Upper lobe of left lung (tissue), 6 donors: ENCODE results near the gene ITPR1. TPM values are rescaled to one million over a fixed set of nuclear protein-coding genes. Genes with fewer than 3 reads are reported as not detected.

ENCODE experiments used
- ATAC-seq, 2 donors: fragments of 200-7000 bp; cut with Tn5 transposase; one replicate each; pipeline ENCODE4 v1.9.1; 2022; ENCODE audit warnings: mild to moderate bottlenecking in 2 of 2, moderate library complexity in 2 of 2; ENCODE audit not compliant: low FRiP score in 2 of 2
- DNase-seq, 2 donors: peaks; one replicate each; pipeline ENCODE4 v3.0.0-alpha.2; 2019 to 2020
- H3K27ac ChIP-seq, 4 donors: fragments of 200-600 bp; sonication (generic); one replicate each; pipeline ENCODE4 v1.5.1; 2016 to 2019
- H3K27me3 ChIP-seq, 4 donors: fragments of 200-600 bp; sonication (generic); one replicate each; pipeline ENCODE4 v1.5.1; 2017 to 2019
- H3K36me3 ChIP-seq, 4 donors: fragments of 200-600 bp; sonication (generic); one replicate each; pipeline ENCODE4 v1.5.1; 2016 to 2019
- H3K4me1 ChIP-seq, 4 donors: fragments of 200-600 bp; sonication (generic); one replicate each; pipeline ENCODE4 v1.5.1; 2018 to 2019
- H3K4me3 ChIP-seq, 4 donors: fragments of 200-600 bp; sonication (generic); one replicate each; pipeline ENCODE4 v1.5.1; 2017 to 2019; ENCODE audit warnings: mild to moderate bottlenecking in 2 of 4, moderate library complexity in 1 of 4
- H3K9me3 ChIP-seq, 4 donors: fragments of 200-600 bp; sonication (generic); one replicate each; pipeline ENCODE4 v1.5.1; 2018 to 2019
- CTCF ChIP-seq, 6 experiments: fragments of 450-650 bp in 4 of 6; fragments of 200-600 bp in 2 of 6; sonication (generic) in 2 of 6; IDR thresholded peaks; one replicate each; pipeline ENCODE4 v1.5.1; 2016 to 2019; ENCODE audit warnings: antibody characterized with exemption in 6 of 6
- EP300 ChIP-seq, 4 donors: sonication (generic); formaldehyde crosslinking; IDR thresholded peaks; one replicate each; pipeline ENCODE4 v1.5.1; 2017; ENCODE audit warnings: antibody characterized with exemption in 4 of 4, control low read depth in 2 of 4
- POLR2A ChIP-seq, 4 donors: fragments of 450-650 bp; IDR thresholded peaks; one replicate each; pipeline ENCODE4 v1.5.1; 2016 to 2017; ENCODE audit warnings: antibody characterized with exemption in 4 of 4, mild to moderate bottlenecking in 2 of 4
- POLR2AphosphoS5 ChIP-seq, 2 donors: sonication (generic); formaldehyde crosslinking; IDR thresholded peaks; one replicate each; pipeline ENCODE4 v1.5.1; 2017; ENCODE audit warnings: antibody characterized with exemption in 2 of 2
- WGBS, 2 donors: methylation state at CpG; one replicate each; pipeline ENCODE4 v1.1.5; 2017 to 2018; 5-methylcytosine and 5-hydroxymethylcytosine counted together
- total RNA-seq, 6 donors: library from RNA; depleted of rRNA in 4 of 6; stranded (reverse); fragments of >200 nt in 4 of 6; gene quantifications; one replicate each; pipeline versions ENCODE4 v1.1.0 to v1.2.1, GENCODE V29; 2016 to 2021
- donor health status: DM: no; HTN: no; CAD: no; lungs with moderate emphysema.
- donor health status: DM: no; HTN: yes; CAD: no; lungs with severe emphysema.

The ITPR1 gene
- total RNA-seq, 6 donors from 2014 or later, result 55.5 to 136 (median 66.2) TPM

- ATAC-seq (no peak), DNase-seq (no peak)
- H3K27ac ChIP-seq, result no peak overlapping the region
- TF ChIP-seq EP300 (IDR thresholded peaks at IDR 0.05), result no peak
- TF ChIP-seq POLR2AphosphoS5 (IDR thresholded peaks at IDR 0.05), result no peak
- H3K4me3 ChIP-seq, result no peak overlapping the region
- no peaks in the 10 kb centered on the region for H3K4me1 ChIP-seq
- H3K36me3 ChIP-seq, result peaks cover 8 to 41% (median 17%) of the 10 kb centered on the region in 4 donors
- H3K9me3 ChIP-seq, result no peaks in the 10 kb centered on the region
- H3K27me3 ChIP-seq, result no peaks in the 10 kb centered on the region
These were observed 188.2 kb downstream of the ITPR1 start for GRCh38 chr3:4681301-4681700.

- WGBS, 2 donors, result 85 to 93% methylated on average over 1 of the region's 1 CpG
- peaks cover 8 to 53% (median 16%) of the 10 kb centered on the region in 4 donors for H3K36me3 ChIP-seq
- ATAC-seq, result no peak
These were observed 191.0 kb downstream of the ITPR1 start for GRCh38 chr3:4684117-4684516.

GRCh38 chr3:4684976-4685375, 191.8 kb downstream of the ITPR1 start:
- no peak overlapping the region for H3K27ac ChIP-seq
- DNase-seq (peak in 1 of 2 donors; percentile 58), ATAC-seq (no peak)
- H3K27me3 ChIP-seq, result no peaks in the 10 kb centered on the region
- H3K4me3 ChIP-seq, result no peak overlapping the region
- 96% methylated on average over 10 of the region's 10 CpGs for WGBS, 2 donors
- H3K9me3 ChIP-seq, result peaks cover 0 to 2% (median 0%) of the 10 kb centered on the region in 4 donors
- no peak for TF ChIP-seq EP300 (IDR thresholded peaks at IDR 0.05)
- no peak for TF ChIP-seq POLR2A (IDR thresholded peaks at IDR 0.05)
- TF ChIP-seq CTCF (IDR thresholded peaks at IDR 0.05), result no peak
- TF ChIP-seq POLR2AphosphoS5 (IDR thresholded peaks at IDR 0.05), result no peak
- peaks cover 0 to 4% (median 0%) of the 10 kb centered on the region in 4 donors for H3K4me1 ChIP-seq
- peaks cover 8 to 59% (median 19%) of the 10 kb centered on the region in 4 donors for H3K36me3 ChIP-seq

More at GRCh38 chr3:4684117-4684516, 191.0 kb downstream of the ITPR1 start:
- Histone ChIP-seq H3K4me3 (no peak overlapping the region), H3K9me3 (no peaks in the 10 kb centered on the region), H3K27me3 (no peaks in the 10 kb centered on the region), H3K27ac (no peak overlapping the region), H3K4me1 (peaks cover 0 to 4% (median 0%) of the 10 kb centered on the region in 4 donors)
- no peak for DNase-seq
- no peak for TF ChIP-seq CTCF (IDR thresholded peaks at IDR 0.05)
- TF ChIP-seq POLR2AphosphoS5 (IDR thresholded peaks at IDR 0.05), result no peak
- TF ChIP-seq POLR2A (IDR thresholded peaks at IDR 0.05), result no peak
- no peak for TF ChIP-seq EP300 (IDR thresholded peaks at IDR 0.05)

GRCh38 chr3:4685673-4686345, 192.7 kb downstream of the ITPR1 start:
- Histone ChIP-seq H3K36me3 (peaks cover 8 to 63% (median 20%) of the 10 kb centered on the region in 4 donors), H3K4me3 (no peak overlapping the region), H3K4me1 (peaks cover 0 to 4% (median 0%) of the 10 kb centered on the region in 4 donors), H3K27ac (no peak overlapping the region), H3K27me3 (no peaks in the 10 kb centered on the region), H3K9me3 (peaks cover 0 to 4% (median 0%) of the 10 kb centered on the region in 4 donors)
- no peak for TF ChIP-seq EP300 (IDR thresholded peaks at IDR 0.05)
- WGBS, 2 donors, result 90 to 94% methylated on average over 10 of the region's 10 CpGs
- ATAC-seq (no peak), DNase-seq (no peak)

- peaks cover 0 to 4% (median 0%) of the 10 kb centered on the region in 4 donors for H3K4me1 ChIP-seq
- no peak for DNase-seq
- peak overlapping the region in 2 of 4 donors; percentile 1 to 21 for H3K27ac ChIP-seq
- ATAC-seq, result no peak
- H3K27me3 ChIP-seq, result no peaks in the 10 kb centered on the region
- TF ChIP-seq POLR2AphosphoS5 (IDR thresholded peaks at IDR 0.05) (no peak), CTCF (IDR thresholded peaks at IDR 0.05) (no peak), EP300 (IDR thresholded peaks at IDR 0.05) (no peak), POLR2A (IDR thresholded peaks at IDR 0.05) (no peak)
- peaks cover 8 to 63% (median 20%) of the 10 kb centered on the region in 4 donors for H3K36me3 ChIP-seq
- WGBS, 2 donors, result 72 to 74% methylated on average over 4 of the region's 4 CpGs
- no peak overlapping the region for H3K4me3 ChIP-seq
- peaks cover 0 to 4% (median 0%) of the 10 kb centered on the region in 4 donors for H3K9me3 ChIP-seq
These were observed 193.5 kb downstream of the ITPR1 start for GRCh38 chr3:4686619-4687018.
